ENCODE results near the gene SLC25A33. TPM values are rescaled to one million over a fixed set of nuclear protein-coding genes. Genes with fewer than 3 reads are reported as not detected.
A peak's percentile ranks its signal among the peaks of the same experiment; 100 is the strongest.

Gene SLC25A33
- total RNA-seq, 1 experiment from 2014 or later, result 9.4 TPM

DNA sequence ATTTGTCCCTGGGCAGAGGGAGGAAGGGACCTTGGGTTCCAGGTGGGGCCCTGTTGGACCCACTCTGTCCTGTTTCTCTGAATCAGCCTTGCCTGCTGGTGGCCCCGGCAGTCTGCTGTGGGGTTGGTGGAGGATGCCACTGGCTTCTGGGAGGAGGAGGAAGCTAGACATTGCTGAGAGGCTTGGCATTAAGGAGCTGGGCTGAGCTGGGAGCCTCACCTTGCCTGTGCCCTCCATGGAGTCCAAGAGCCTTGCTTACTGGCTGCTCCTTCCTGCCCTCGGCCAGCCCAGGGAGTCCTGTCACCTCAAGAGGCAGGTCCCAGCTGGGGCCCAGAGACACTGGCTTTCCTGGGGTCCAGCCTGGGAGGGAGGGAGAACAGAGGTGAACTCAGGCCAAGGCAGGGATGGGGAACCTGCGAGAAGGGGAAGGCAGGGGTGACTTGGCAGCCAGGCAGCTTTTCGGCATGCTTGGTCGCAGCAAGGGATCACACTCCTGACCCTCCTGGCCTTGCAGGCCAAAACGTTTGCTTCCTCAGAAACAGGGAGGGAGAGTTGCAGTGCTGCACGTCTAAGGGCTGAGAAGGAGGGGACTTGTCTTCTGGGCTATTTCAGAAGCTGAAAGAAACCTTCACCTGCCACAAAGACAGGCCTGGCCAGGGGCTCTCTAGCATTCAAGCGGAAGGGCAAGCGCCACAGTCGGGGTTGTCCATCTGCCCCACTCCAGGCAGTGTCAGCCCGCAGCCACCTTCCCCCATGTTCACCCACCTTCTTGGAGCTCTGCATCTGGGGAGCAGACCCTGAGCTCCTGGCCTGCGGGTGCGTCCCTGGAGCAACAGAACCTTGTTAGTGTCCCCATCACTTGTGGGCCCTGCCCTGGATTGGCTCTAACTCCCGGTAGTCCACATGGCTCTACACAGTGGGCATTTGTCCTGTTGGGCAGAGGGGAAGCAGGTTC is 58.4 kb downstream of the SLC25A33 start:
- no peak overlapping the region for H3K4me3 Mint-ChIP-seq
- no CpG with 5 or more reads among the region's 14 CpGs for WGBS (ENCODE audit: extremely low coverage, insufficient read length, low lambda C conversion rate)

More for the DNA sequence above, 58.4 kb downstream of the SLC25A33 start:
- no peak overlapping the region for H2BK120ac ChIP-seq (ENCODE audit: low read depth, low read length, poor library complexity, severe bottlenecking)
- H4K91ac ChIP-seq (ENCODE audit: insufficient read length, low read depth, low read length), result no peak overlapping the region
- no peak overlapping the region for H3T11ph ChIP-seq (ENCODE audit: low read length)
- H3K4ac ChIP-seq (ENCODE audit: low read depth, low read length), result no peak overlapping the region
- no peak overlapping the region for H2AK5ac ChIP-seq (ENCODE audit: insufficient read length, low read length)
- H3K9ac ChIP-seq (ENCODE audit: extremely low read depth, insufficient read length, low read length), result no peak overlapping the region
- TF ChIP-seq, protein P1, sequence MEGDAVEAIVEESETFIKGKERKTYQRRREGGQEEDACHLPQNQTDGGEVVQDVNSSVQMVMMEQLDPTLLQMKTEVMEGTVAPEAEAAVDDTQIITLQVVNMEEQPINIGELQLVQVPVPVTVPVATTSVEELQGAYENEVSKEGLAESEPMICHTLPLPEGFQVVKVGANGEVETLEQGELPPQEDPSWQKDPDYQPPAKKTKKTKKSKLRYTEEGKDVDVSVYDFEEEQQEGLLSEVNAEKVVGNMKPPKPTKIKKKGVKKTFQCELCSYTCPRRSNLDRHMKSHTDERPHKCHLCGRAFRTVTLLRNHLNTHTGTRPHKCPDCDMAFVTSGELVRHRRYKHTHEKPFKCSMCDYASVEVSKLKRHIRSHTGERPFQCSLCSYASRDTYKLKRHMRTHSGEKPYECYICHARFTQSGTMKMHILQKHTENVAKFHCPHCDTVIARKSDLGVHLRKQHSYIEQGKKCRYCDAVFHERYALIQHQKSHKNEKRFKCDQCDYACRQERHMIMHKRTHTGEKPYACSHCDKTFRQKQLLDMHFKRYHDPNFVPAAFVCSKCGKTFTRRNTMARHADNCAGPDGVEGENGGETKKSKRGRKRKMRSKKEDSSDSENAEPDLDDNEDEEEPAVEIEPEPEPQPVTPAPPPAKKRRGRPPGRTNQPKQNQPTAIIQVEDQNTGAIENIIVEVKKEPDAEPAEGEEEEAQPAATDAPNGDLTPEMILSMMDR (conservative IDR thresholded peaks at IDR 0.05), result no peak
- Mint-ChIP-seq H3K36me3 (ENCODE audit: insufficient read depth in 1 of 3, low read depth in 3 of 3) (peaks cover 7 to 34% (median 29%) of the 10 kb centered on the region in 3 experiments; a peak in 6 of 7 replicates), H3K27me3 (ENCODE audit: low read depth) (no peaks in the 10 kb centered on the region), H3K27ac (peak overlapping the region in 2 of 3 experiments; percentile 28 to 62; a peak in 1 of 7 replicates), H3K9me3 (no peaks in the 10 kb centered on the region), H3K4me1 (peaks cover 11 to 14% of the 10 kb centered on the region in 2 experiments)
- no peak for DNase-seq
- H3K14ac ChIP-seq (ENCODE audit: insufficient read depth, low read length), result no peak overlapping the region; the same call in 1 of the 2 replicates
- no peak overlapping the region for H3K23ac ChIP-seq (ENCODE audit: insufficient read length, low read depth, low read length)
- H2BK12ac ChIP-seq (ENCODE audit: insufficient read length, low read depth, low read length), result no peak overlapping the region
- no peak overlapping the region for H2BK5ac ChIP-seq (ENCODE audit: insufficient read length, low read length)
- H4K20me1 ChIP-seq (ENCODE audit: control insufficient read depth, insufficient read depth, insufficient read length), result no peaks in the 10 kb centered on the region
- H3K4me2 ChIP-seq (ENCODE audit: insufficient read depth, insufficient read length, low read length), result no peak overlapping the region
- no peak overlapping the region for H3K56ac ChIP-seq (ENCODE audit: insufficient read length, low read depth, low read length)
- no peaks in the 10 kb centered on the region for H3K23me2 ChIP-seq (ENCODE audit: insufficient read length, low read depth, low read length, poor library complexity, severe bottlenecking)
- H3K9me3 ChIP-seq (ENCODE audit: control insufficient read depth, low read depth, low read length), result no peaks in the 10 kb centered on the region
- H4K5ac ChIP-seq (ENCODE audit: insufficient read length, low read depth, low read length), result no peak overlapping the region
- no peak overlapping the region for H2AFZ ChIP-seq (ENCODE audit: low read length)
- H3K79me1 ChIP-seq (ENCODE audit: insufficient read depth, low read depth, low read length, poor library complexity, severe bottlenecking), result peaks cover 5% of the 10 kb centered on the region
- H3K4me1 ChIP-seq (ENCODE audit: insufficient read depth, low read length), result peaks cover 2% of the 10 kb centered on the region; the same call in 1 of the 2 replicates
- peaks cover 1% of the 10 kb centered on the region; the same call in 1 of the 2 replicates for H3K79me2 ChIP-seq (ENCODE audit: insufficient read depth, low read length)
- H3K27me3 ChIP-seq (ENCODE audit: insufficient read depth, low read length), result no peaks in the 10 kb centered on the region
- no peak overlapping the region for H3K27ac ChIP-seq (ENCODE audit: insufficient read length, low read depth, low read length)
- H2BK15ac ChIP-seq (ENCODE audit: low read depth, low read length), result no peak overlapping the region
- H2BK20ac ChIP-seq (ENCODE audit: low read depth, low read length, poor library complexity, severe bottlenecking), result no peak overlapping the region
- no peak overlapping the region for H4K8ac ChIP-seq (replicated peaks; ENCODE audit: insufficient read length, low read depth, low read length)
- no peak overlapping the region for H3K18ac ChIP-seq (ENCODE audit: insufficient read length, low read depth, low read length)

All from H9 (cell line).